GM18526 (cell line): ENCODE data around the gene PRKAG2.

ENCODE experiments used
- POLR2A ChIP-seq: IDR thresholded peaks from 3 replicates; pipeline ENCODE4 v1.6.1; 2011; ENCODE audit not compliant: insufficient read length; ENCODE audit errors: extremely low read depth

Gene PRKAG2

GRCh38 chr7:151641587-151641986 is 235.3 kb downstream of the PRKAG2 start:
- no peak for TF ChIP-seq POLR2A

- no peak for TF ChIP-seq POLR2A
Measured at GRCh38 chr7:151637781-151638261, 239.1 kb downstream of the PRKAG2 start.

DNA sequence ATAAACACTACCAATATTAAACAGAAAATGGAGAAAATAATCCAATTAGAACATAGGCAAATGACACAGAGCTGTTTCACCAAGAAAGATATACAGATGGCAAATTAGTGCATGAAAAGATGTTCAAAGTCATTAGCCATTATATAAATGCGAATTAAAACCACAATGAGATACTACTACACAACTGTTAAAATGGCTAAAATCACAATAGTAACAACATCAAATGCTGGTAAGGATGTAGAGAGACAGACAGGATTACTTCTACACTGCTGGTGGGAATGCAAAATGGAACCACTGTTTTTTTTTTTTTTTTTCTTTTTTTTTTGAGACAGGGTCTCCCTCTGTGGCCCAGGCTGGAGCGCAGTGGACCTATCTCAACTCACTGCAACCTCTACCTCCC is 242.3 kb downstream of the PRKAG2 start:
- TF ChIP-seq POLR2A = no peak

- TF ChIP-seq POLR2A = no peak
Measured at GRCh38 chr7:151633516-151633812, 243.5 kb downstream of the PRKAG2 start.

DNA sequence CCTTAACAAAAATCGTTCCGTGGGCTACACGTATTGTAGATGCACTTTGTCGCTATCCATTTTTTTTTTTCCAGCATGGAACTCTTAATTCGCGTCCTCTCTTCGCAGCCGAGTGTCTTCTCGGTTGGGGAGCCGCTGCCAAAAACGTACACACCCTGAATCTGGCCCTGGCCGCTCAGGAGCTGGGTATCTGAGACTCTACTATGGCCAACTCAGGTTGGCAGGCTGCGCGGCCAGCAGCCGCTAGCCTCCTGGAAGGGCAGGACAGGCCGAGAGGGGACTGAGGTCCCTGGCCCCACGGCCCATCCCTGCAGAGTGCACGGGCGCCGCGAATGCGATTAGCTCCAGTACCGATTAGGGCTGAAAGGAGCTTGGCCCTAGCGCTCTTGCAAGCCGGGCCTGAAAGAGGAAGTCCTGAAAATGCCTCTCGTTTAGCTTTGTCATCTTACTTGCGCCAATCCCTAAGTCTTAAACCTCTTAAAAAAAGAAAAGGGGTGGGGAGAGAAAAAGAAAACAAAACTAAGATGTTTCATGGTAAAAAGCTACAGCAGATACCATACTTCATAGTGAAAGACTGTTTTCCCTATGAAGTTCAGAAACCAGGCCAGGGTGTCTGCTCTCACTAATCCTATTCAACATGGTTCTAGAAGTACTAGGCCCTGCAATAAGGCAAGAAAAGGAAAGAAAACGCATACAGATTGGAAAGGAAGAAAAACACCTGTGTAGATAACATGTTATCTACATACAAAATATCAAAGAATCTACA is 244.0 kb downstream of the PRKAG2 start:
- peak; percentile 70 for TF ChIP-seq POLR2A

DNA sequence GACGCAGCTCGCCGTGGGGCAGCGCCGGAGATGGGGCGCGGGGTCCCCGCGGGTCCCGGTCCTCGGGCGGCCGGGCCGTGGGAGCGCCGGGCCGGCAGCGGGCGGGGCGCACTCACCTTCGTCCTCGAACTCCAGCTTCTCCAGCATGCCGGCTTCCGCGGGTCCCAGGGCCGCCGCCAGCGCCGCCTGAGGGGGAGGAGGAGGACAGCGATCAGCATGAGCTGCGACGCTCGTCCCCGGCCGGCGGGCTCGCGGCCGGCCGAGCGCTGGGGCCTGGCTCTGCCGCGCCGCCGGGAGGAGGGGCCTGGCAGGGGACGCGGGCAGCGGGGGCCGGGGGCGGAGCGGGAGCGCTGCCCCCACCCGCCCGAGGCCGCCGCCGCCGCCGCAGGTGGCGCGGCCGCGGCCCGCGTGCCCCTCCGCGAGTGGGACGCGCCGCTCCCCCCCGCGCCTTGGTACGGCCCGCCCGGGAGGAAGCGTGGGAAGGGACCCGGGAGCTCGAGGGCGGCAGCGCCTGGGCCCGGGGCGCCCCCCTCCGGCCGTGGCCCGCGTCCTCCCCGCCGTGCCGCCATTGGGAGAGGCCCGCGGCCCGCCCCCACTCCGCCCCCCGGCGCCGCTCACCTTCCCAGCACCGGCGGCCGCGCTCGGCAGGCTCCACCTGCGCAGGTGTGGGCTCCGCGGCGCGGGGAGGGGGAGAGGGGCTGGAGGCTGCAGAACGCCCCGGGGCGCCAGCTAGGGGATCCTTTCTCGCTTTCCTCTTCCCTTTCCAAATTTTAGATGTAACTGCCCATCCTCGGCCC is 244.8 kb downstream of the PRKAG2 start:
- TF ChIP-seq POLR2A = peak; percentile 38

- no peak for TF ChIP-seq POLR2A
Measured at GRCh38 chr7:151631570-151631952, 245.4 kb downstream of the PRKAG2 start.

DNA sequence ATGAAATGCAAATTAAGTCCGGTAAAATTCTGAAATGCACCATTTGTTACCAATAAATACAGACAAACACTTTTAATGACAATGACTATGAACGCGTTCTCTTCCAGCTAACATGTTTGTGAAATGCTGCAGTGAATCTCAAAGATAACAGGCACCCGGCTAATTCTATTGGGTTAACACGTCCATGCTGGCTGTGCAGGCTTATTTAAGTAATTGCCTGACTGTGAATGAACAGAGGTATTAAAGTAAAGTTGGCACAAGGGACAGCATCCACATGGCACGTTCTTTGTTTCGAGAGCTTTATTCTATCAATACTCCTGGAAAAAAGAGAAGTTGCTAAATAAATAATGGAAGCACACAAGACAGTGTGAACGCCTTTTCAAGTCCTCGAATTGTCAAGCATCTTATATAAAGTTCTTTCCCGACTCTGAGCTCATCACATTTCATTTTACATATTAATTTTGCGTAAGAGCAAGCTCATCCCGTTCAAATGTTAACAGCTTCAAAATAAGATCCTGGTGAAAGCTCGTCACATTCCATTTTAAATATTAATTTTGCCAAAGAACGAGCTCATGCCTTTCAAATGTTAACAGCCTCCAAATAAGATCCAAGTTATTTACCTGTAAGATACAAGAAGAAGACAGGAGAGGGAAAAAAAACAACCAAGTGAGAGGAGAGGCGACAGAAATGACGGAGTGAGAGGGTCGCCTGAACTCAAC is 245.9 kb downstream of the PRKAG2 start:
- TF ChIP-seq POLR2A = no peak

DNA sequence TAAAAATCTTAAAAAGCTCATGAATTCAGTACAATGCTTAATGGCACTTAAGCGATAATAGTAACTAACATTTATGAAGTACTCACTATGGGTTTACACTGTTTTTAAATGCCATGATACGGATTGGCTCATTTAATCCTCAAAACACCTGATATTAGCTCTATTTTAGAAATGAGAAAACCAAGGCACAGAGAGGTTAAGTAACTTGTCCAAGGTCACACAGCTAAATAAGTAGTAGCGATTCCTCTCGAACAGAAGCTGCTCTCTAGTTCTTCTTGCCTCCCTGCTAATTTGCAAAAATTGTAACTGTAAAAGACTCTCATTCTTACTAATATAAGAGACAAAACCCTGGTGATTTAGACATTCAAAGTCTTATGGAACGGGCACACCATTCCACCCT is 246.6 kb downstream of the PRKAG2 start:
- TF ChIP-seq POLR2A = no peak

- TF ChIP-seq POLR2A = no peak
Measured at GRCh38 chr7:151629713-151630272, 247.1 kb downstream of the PRKAG2 start.

- no peak for TF ChIP-seq POLR2A
Measured at GRCh38 chr7:151628846-151629604, 247.9 kb downstream of the PRKAG2 start.

DNA sequence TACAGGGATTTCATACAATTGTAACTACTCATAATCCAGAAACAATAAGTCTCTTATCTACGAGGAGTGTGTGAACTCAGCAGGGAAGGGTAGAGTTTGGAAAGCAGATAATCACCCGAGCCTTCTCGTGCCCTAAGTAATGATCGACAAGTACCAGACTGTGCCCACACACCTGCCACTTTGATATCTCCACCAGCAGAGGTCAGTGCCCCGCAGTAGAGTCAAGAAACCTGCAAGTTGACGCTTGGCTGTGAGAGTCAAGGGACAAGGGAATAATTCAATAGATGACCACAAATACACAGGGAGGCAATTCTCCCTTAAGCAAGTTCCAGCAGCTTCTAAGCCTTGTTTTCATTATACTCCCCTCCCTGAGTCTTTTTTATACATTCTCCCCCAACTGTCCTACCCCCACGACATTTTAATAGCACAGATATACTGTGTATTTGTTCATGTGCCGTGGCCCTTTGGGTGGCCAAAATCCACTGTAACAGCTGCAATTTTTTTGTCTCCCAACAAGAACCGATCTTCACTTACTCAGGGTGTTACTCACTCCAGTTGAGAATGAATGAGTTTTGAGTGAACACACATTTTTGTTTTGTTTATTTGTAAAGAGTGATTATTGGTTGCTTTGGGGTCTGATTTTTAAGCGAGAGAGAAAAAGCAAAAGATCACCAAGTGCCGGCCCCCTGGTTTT is 250.3 kb downstream of the PRKAG2 start:
- TF ChIP-seq POLR2A = no peak

DNA sequence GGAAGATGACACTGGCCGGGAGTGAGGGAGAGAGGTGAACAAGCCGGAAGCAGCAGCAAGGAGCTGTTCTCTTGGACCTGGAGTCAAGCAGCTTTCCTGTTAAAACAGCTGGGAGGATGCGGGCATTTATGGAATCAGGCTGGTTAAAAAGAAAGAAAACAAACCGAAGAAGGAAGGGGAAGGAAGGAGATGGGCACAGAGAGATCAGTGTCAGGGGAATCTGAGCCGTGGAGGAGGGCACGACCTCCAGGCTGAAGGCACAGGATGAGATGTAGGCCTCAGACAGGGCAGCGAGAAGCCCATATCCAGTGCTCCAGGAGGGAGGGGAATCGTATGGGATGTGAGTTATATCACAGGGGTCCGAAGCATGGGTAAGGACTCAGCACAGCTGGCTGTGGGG is 251.3 kb downstream of the PRKAG2 start:
- no peak for TF ChIP-seq POLR2A

GRCh38 chr7:151624246-151624928 is 252.5 kb downstream of the PRKAG2 start:
- no peak for TF ChIP-seq POLR2A
